Stimulated activated CD8-positive, alpha-beta memory T cell treated with anti-CD3 and anti-CD28 coated beads, Interleukin-2, amount 100 ng/mL, for 48 hours (primary cell): ENCODE results near the gene SART3.

ENCODE experiments used
- DNase-seq, 2 donors: peaks; one replicate each; pipeline ENCODE4 v3.0.0-alpha.2; 2020; ENCODE audit warnings: low read depth in 2 of 2

The SART3 gene, protein sequence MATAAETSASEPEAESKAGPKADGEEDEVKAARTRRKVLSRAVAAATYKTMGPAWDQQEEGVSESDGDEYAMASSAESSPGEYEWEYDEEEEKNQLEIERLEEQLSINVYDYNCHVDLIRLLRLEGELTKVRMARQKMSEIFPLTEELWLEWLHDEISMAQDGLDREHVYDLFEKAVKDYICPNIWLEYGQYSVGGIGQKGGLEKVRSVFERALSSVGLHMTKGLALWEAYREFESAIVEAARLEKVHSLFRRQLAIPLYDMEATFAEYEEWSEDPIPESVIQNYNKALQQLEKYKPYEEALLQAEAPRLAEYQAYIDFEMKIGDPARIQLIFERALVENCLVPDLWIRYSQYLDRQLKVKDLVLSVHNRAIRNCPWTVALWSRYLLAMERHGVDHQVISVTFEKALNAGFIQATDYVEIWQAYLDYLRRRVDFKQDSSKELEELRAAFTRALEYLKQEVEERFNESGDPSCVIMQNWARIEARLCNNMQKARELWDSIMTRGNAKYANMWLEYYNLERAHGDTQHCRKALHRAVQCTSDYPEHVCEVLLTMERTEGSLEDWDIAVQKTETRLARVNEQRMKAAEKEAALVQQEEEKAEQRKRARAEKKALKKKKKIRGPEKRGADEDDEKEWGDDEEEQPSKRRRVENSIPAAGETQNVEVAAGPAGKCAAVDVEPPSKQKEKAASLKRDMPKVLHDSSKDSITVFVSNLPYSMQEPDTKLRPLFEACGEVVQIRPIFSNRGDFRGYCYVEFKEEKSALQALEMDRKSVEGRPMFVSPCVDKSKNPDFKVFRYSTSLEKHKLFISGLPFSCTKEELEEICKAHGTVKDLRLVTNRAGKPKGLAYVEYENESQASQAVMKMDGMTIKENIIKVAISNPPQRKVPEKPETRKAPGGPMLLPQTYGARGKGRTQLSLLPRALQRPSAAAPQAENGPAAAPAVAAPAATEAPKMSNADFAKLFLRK

DNA sequence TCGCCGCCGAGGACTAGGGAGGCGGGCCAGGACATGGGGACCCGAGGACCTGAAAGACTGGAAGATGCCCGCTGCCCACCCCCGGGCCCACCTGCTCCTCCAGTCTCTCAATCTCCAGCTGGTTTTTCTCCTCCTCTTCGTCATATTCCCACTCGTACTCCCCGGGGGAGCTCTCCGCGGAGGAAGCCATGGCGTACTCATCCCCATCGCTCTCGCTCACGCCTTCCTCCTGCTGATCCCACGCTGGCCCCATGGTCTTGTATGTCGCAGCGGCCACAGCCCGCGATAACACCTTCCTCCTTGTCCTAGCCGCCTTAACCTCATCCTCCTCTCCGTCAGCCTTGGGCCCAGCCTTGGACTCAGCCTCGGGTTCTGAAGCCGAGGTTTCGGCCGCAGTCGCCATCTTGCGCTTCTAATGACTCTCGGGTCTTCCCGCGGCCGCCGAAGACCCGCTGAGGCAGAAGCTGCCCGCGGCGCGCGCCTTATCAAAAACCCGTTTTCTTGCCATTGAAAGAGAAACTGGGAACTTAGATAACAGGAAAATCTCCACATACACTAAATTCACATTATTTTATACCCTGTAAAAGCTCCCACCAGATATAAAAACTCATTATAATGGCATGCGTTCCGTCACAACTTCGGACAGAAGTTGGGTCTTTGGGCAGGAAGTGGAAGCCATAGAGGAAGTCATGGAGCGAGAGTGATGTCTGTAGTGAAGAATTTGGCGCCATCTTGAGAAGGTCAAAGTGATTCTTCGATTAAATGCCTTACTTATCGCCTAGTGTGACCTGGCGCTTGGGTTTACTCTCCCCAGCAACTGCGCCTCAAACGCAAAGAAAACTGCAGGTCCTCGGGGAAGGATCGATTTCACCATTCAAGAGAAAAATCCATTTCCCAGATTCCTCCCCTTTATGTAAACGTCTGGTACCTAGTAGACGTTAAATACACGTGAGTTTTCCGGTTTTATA lies at the start of gene SART3:
Gene SART3 (minus strand): TSS at position 422 of the 968 bp plus-strand sequence. CDS start 19 bp downstream, at position 403.
- DNase-seq: peak; percentile 68 to 75

DNA sequence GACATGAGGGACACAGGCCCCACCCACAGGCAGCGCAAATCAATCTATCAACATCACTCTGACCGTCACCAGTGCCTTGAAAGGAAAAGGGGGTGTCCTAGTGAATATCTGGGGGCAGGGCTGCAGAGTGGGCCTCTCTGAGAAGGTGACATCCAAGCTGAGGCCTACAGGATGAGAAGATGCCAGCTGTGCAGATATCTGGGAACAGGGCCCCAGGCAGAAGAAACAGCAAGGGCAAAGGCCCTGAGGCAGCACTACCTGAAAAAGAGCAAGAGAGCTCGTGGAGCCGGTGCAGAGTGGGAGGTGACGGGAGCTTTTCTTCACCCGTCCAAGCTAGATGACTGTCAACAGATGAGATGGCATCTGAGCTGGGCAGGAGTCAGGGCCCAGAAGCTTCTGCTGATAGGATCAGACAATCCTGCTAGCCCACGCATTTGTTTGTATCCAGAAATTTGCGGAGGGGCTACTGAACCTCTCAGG lies 49.4 kb upstream of the SART3 start:
- DNase-seq: no peak

DNA sequence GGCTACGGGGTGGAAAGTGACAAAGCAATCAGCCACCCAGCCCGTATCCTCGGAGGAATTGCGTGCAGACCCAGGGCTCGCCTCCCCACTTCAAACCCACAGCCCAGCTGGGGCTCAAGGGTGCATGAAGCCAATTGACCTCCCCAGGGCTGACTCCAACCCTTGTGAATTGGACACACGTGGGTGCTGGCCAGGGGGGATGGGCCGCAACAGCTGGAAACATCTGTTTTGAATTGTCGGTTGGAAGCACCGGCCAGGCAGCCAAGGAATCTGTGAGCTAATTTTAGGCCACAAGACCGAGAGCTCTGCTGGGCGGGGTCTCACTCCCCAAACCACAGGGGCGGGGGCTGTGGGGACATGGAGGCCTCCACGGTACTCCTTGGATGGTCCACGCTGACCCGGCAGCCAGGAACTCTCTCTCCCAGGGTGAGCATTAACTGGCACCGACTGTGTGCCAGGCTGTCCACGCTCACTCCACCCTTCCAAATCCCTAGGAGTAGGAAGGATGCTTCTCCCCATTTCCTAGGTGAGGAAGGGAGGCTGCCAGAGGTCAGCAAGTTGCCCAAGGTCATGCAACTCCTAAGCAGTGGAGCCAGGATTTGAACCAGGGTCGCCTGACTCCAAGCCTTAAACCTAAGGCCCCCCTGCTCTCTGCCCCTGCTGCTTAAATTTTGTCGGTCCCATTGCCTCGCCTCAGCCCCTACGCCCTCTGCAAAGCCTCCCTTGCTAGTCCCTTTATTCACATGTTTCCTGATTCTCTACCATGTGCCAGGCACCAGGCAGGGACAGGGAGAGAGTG lies 48.8 kb upstream of the SART3 start:
- no peak for DNase-seq

DNA sequence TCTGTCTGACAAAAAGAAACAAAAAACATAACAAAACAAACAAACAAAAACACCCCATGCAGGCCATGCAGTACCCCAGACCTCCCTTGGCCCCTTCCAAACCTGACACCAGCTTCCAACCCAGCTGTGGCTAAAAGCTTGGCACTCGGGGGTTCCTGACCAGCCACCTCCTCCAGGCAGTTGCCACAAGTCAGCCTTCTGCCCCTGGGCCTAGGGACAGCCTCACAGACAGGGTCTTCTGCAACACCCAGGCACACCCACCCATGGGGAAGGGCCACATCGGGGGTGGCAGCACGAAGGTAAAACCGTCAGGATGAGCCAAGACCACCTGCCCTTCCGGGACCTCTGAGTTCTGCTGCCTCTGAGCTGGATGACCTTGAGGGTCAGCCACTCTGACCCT lies 47.6 kb upstream of the SART3 start:
- DNase-seq: no peak

DNA sequence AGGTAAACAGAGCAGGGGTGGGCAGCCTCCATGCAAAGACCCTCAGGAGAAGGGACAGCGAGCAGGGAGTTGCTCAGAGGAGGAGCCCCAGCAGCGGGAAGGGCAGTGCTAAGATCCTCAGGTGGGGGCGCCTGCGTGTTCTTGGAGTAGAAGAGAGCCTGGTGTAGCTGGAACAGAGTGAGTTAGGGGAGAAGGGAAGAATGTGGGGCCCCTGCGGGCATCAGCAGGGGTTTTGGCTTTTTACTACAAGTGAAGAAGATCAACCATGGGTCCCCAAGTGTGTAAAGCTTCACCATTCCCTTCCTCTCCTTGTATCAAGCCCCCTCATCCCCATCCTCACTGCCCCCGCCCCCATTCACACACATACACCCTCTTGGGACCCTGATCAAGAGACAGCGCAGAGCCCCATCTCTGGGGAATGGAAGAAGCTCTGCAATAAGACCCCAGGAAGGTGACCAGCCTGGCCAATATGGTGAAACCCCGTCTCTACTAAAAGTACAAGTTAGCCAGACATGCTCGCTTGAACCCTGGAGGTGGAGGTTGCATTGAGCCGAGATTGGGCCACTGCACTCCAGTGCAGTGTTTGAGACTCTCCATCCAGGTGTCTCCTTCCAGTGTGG lies 47.1 kb upstream of the SART3 start:
- no peak for DNase-seq

DNA sequence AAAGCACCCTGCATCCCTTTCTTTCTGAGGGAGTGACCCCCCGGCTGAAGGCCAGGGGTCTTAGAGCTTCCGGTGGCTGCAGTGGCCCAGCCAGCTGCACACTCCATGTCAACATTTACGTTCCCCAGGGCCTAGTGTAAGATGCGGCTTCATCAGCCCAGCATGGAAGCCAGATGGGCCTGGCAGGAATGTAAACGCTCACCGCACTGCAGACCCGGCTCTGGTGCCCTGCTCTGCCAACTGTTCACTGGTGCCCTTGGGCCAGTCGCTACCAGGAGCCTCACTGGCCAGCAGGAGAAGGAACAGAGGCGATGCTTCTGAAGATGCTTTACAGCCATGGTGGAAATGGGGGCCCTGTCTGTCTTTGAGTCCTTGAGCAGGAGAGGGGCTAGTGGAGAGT lies 45.5 kb upstream of the SART3 start:
- no peak for DNase-seq

DNA sequence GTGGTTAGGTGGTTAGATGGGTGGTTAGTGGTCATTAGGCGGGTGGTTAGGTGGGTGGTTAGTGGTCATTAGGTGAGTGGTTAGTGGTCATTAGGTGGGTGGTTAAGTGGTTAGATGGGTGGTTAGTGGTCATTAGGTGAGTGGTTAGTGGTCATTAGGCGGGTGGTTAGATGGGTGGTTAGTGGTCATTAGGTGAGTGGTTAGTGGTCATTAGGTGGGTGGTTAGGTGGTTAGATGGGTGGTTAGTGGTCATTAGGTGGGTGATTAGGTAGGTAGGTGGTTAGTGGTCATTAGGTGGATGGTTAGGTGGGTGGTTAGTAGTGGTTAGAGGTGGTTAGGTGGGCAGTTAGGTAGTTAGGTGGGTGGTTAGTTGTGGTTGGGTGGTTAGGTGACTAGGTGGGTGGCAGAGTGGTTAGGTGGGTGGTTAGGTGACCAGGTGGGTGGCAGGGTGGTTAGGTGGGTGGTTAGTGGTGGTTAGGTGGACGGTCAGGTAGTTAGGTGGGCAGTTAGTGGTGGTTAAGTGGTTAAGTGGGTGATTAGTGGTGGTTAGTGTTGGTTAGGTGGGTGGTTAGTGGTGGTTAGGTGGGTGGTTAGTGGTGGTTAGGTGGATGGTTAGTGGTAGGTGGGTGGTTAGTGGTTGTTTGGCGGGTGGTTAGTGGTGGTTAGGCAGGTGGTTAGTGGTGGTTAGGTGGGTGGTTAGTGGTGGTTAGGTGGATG lies 44.9 kb upstream of the SART3 start:
- DNase-seq: no peak

DNA sequence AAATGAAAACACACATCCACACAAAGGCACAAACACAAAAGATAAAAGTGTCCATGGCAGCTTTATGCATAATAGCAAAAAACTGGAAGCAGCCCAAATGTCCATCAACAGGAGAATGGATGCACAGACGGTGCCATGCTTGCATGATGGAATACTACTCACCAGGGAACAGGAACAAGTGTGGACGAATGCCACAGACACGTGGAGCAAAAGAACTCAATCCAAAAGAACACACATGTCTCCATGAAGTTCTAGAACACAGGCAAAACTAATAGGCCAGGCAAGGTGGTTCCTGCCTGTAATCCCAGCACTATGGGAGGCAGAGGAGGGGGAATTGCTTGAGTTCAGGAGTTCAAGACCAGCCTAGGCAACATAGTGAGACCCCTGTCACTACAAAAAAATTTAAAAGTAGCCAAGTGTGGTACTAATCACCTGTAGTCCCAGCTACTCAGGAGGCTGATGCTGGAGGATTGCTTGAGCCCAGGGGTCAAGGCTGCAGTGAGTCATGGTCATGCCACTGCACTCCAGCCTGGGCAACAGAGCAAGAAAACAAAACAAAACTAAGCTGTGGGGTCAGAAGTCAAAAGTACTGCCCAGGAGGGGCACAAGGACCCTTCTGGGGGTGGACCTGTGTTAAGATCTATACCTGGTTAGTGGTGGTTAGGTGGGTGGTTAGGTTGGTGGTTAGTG lies 44.2 kb upstream of the SART3 start:
- no peak for DNase-seq

DNA sequence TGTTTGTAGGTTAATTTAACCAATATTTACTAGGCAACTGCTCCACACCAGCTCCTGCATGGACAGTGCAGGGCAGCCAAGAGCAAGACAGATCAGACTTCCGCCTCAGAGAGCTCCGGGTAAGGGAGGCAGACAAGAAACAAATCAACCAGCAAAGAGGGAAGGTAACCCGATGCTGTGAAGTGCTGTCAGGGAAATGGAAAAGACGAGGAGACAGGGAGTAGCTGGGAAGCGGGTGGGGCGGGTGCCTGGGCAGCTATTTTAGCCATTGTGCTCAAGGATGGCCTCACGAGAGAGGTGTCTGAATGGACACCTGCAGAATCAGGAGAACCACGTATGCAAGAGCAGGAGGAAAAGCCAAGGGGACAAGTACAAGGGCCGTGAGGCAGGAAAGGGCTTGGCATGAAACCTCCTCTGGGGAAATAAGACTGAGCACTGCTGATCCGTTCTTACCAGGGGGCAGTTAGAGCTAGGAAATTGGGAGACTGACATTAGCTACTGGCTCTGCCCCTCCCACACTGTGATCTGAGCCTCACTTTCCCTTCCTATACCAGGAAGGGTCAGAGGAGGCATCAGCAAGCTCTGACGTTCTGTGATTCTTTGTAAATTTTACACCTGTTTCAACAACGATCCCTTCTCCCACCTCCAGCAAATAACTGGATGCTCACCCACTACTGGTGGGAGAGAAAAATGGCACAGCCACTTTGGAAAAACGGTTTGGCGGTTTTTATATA lies 43.4 kb upstream of the SART3 start:
- no peak for DNase-seq

DNA sequence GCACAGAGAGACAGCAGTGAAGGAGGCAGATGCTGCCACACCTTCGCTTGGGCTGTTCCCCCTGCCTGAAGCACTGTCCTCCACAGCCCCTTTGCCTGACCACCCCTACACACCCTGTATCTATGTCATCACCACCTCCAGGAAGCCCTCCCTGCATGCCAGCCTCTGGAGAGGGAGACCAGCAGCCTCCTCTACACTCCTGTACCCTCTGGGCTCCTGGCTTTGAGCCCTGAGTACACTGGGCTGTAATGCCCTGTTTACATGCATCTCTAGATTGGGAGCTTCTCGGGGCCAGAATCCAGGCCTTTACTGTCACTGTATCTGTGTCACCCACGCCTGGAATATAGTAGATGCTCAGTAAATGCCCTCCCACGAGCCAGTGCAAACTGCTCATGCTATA lies 42.8 kb upstream of the SART3 start:
- DNase-seq: no peak

DNA sequence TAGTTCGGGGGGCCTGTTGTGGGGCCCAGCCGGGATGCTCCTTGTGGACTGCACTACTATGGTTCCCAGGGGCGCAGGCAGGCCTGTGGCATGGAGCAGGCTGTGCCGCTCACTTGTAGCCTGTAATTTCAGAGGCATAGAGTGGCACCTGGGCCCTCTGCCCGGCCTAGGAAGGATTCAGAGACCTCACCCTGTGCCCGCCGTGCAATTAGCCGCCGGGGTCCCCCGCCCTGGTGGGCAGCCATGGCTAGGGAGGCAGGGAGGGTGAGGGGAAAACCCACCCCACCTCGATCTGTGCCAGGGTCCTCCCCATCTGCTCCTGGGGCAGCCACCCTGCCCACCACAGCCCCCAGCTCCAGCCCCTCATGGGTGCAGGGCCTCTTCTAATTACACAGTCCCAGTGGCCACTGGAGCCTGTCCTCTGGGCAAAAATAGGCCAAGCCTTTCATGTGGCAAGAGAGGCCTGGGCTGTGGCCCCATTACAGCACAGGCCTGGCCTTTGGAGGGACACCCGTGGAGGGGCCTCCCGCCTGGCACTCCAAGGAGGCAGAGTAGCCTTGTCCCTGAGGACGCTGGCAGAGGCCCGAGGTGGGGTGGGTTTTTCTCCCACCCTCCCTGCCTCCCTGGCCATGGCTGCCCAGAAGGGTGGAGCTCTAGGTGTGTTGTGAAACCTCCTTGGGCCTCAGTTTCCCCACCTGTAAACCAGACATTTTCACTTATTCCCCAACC lies 42.2 kb upstream of the SART3 start:
- no peak for DNase-seq

DNA sequence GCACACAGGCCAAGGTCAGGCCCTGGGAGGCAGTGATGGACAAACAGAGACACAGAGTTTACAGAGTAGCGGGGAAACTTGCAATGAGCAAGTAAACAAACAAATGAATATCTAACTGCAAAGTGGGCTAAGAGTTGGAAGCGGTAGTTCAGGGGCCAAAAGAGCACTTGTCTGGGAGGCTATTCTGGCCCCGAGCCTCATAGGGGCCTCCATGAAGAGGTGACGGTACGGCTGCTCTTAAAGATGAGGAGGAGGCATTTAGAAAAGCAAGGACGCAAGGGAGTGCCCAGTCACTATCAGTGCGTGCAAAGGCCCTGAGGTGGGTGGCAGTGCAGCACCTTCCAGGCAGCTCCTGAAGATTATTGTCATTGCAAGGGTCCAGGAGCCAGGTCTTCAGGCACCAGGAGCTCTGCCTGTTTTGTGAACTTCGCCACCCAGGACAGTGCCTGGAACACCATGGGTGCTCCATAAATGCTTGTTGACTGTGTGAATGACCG lies 41.3 kb upstream of the SART3 start:
- DNase-seq: no peak

DNA sequence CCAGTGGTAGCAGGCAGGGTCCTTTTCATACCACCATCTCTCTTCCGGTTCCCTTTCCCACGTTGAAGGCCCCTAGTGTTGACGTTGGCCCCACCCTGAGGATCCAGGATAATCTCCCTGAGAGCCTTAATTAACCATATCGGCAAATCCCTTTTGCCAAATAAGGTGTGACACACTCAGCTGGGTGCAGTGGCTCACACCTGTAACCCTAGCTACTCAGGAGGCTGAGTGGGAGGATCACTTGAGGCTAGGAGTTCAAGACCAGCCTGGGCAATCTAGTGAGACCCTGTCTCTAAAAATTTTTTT lies 39.7 kb upstream of the SART3 start:
- no peak for DNase-seq

DNA sequence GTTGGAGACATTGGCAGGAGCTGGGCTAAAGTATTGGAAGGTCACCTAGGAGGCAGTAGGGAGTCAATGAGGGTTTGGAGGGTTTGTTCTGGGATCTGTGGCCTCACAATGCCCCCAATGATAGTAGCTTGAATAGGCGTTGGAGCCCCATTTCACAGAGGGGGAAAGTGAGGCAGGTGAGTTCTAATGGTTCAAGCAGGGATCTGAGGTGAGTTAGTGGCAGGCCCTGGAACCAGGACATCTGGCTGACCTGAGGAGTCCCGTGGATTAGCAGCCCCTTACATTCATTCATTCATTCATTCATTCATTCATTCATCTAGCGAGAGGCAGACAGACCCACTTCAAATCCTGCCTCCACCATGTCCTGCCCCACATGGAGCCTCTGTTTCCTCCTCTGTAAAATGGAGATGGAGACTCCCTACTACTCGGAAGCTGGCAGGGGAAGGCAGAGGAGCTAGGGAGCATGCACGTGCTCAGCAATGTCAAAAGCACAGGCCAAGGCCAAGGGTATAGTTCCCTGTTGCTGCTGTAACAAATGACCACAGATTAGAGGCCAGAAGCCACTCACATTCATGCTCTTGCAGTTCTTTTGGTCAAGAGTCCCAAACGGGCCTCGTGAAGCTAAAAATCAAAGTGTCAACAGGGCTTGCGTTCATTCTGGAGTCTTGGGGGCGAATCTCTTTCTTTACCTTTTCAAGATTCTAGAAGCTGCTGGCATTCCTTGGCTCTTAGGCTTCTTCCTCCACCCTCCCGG lies 39.2 kb upstream of the SART3 start:
- no peak for DNase-seq

DNA sequence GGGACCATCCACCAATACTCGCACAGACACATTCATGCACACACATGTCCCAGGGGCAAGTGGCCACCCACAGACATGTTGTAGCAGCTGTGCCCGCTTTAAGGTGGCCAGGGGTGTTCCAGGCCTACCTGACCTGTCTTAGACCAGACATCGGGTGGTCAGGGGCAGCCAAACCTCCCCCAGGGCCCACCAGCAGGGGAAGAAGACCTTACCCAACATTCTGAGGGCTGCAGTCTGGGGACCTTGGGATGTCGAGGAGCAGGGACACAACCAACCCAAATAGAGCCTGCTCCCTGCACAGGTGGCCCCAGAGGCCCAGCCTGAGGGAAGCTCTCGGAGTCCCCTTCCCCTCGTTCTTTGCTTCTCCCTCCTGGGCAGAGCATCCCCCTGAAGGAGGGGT lies 38.6 kb upstream of the SART3 start:
- DNase-seq: no peak

DNA sequence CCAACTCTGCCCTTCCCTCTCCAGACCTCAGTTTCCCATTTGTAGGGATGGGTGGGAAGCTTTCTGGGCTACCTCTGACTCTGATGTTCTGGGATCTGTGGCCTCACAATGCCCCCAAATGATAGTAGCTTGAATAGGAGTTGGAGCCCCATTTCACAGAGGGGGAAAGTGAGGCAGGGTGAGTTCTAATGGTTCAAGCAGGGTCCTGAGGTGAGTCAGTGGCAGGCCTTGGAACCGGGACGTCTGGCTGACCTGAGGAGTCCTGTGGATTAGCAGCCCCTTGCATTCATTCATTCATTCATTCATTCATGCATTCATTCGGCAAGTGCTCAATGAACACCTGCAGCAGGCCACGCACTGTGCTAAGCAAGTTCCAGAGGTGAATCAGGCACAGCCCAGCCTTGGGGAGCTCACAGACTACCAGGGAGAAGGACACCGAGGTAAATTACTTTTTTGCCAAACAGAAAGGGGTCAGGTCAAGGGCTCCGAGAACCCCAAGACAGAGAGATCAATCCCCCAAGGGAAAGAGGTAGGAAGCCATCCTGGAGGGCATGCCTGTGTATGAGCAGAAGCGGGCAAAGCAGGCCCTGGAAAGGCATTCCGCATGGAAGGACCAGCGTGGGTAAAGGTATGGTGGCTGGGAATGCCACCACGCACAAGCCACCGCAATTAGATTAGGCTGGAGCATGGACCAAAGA lies 37.7 kb upstream of the SART3 start:
- no peak for DNase-seq
